HG03460 (cell line): ENCODE data around the gene HM13.
"Not testable (repeated sequence)": the region's sequence is repeated elsewhere in the genome, so short reads cannot be mapped to it uniquely, and the experiment has no call there.

Experiments used
- ATAC-seq: cut with Tn5 transposase; IDR thresholded peaks from one replicate; pipeline ENCODE4 v1.9.1; 2021; ENCODE audit not compliant: unreplicated experiment

Gene HM13

GRCh38 chr20:31606804-31607639 lies 92.8 kb downstream of the HM13 start:
- no peak for ATAC-seq

- ATAC-seq = no peak
Measured at GRCh38 chr20:31607640-31608250, 93.5 kb downstream of the HM13 start.

- ATAC-seq = no peak
Measured at GRCh38 chr20:31608251-31608945, 94.2 kb downstream of the HM13 start.

GRCh38 chr20:31612271-31612640 lies 98.0 kb downstream of the HM13 start:
- ATAC-seq = not testable (repeated sequence)

GRCh38 chr20:31615416-31615815 lies 101.2 kb downstream of the HM13 start:
- no peak for ATAC-seq

GRCh38 chr20:31617432-31618104 lies 103.3 kb downstream of the HM13 start:
- no peak for ATAC-seq
